Neural crest cell (in vitro differentiated cells): ENCODE results near the gene SORL1-AS1.

Experiments used
- DNase-seq: peaks from one replicate; pipeline ENCODE4 v3.0.0; 2021; ENCODE audit warnings: low read depth, mixed read lengths, low spot score
- H3K27ac Mint-ChIP-seq: one replicate; pipeline ENCODE4 v1.8.0; 2021; ENCODE audit warnings: mild to moderate bottlenecking, mixed read lengths; ENCODE audit not compliant: unreplicated experiment
- H3K27me3 Mint-ChIP-seq: 2 replicates; pipeline ENCODE4 v1.8.0; 2021; ENCODE audit warnings: low read depth, mild to moderate bottlenecking, mixed read lengths
- H3K36me3 Mint-ChIP-seq: 2 replicates; pipeline ENCODE4 v1.8.0; 2021; ENCODE audit warnings: low read depth, mild to moderate bottlenecking, mixed read lengths
- H3K4me1 Mint-ChIP-seq: 2 replicates; pipeline ENCODE4 v1.8.0; 2021; ENCODE audit warnings: mixed read lengths
- H3K4me3 Mint-ChIP-seq: one replicate; pipeline ENCODE4 v1.8.0; 2021; ENCODE audit warnings: mild to moderate bottlenecking, mixed read lengths
- H3K9me3 Mint-ChIP-seq: 2 replicates; pipeline ENCODE4 v1.8.0; 2021; ENCODE audit warnings: mixed read lengths
- CTCF ChIP-seq: fragments of 200-600 bp; sonication (generic); conservative IDR thresholded peaks from 2 replicates; pipeline ENCODE4 v1.5.0; 2021; ENCODE audit warnings: antibody characterized with exemption, mild to moderate bottlenecking

The SORL1-AS1 gene

DNA sequence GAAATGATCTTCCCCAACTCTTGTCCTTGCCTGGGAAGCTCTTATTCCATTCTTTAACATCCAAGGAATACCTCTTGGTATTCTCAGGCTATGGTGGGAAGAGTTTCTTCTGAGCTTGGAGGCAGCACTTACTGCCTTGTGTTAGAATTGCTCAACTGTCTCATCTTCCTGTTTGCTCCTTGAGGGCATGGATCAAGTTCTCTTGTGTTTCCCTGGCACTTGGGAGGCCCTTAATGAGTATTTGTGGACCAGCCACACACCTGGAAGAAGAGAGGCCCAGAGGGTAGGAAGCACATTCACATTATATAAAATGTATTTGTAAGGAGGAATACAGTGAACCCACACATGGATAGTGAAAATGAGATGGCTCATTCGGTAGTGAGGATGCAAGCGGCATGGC, 3.4 kb upstream of the SORL1-AS1 start:
- no peak for DNase-seq
- Mint-ChIP-seq H3K9me3 (no peaks in the 10 kb centered on the region), H3K4me3 (no peak overlapping the region), H3K27ac (no peak overlapping the region), H3K27me3 (peaks cover 25% of the 10 kb centered on the region), H3K36me3 (no peaks in the 10 kb centered on the region), H3K4me1 (peaks cover 24% of the 10 kb centered on the region)
- no peak for TF ChIP-seq CTCF

DNA sequence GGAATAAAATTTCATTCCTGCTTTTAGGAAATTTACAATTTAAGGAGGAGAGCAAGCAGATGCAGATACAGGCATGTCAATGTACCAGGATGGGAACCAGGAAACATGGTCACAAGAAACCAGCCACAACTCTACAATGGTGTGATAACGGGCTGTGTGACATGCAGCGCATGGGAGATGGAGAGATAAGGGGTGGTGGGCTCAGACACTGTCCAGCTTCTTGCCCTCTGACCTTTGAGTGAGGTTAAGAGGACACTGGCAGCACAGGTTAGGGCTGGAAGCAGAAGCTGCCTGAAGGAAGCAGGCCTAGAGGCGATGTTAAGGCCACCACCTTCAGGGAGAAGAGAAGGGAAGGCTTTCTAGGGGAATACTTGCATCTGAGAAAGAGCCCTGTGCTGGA, 2.3 kb upstream of the SORL1-AS1 start:
- peaks cover 24% of the 10 kb centered on the region for H3K4me1 Mint-ChIP-seq
- DNase-seq = no peak
- TF ChIP-seq CTCF = no peak
- peak overlapping the region; percentile 93 for H3K4me3 Mint-ChIP-seq
- peaks cover 34% of the 10 kb centered on the region for H3K27me3 Mint-ChIP-seq
- H3K27ac Mint-ChIP-seq = no peak overlapping the region
- H3K9me3 Mint-ChIP-seq = no peaks in the 10 kb centered on the region
- H3K36me3 Mint-ChIP-seq = no peaks in the 10 kb centered on the region

DNA sequence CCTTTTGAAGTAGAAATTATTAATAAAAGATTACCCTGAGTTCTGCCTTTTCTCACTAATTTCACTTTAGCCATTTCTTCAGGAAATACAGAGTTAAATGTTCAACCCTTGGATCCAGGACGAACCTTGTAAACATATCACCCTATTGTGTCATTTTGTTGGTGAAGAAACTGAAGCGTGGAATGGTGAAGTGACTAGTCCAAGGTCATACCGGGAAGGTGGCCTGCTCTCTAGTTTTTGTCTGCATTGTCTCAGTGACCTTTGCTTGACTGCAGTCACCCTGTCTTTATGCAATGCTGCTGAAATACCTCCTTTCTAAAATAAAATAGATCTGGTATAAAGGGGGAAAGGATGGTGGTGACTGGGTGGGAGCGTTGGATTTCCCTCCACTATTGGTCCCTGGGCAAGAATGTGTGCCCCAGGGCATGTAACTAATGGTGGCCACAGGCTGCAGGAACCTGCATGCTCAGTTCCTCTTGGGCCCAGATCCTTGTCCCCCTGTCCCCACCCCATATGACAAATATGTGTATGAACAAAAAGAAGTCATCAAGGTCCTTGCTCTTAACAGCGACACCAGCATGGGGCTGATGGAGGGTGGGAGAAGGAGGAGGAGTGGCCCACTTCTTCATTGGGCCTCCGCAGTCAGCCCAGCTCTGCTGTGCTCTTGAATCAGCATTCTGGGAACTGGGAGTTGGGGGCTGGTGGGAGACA, 977 bp upstream of the SORL1-AS1 start:
- no peak for TF ChIP-seq CTCF
- H3K27ac Mint-ChIP-seq = no peak overlapping the region
- no peak for DNase-seq
- peaks cover 40% of the 10 kb centered on the region for H3K27me3 Mint-ChIP-seq
- no peaks in the 10 kb centered on the region for H3K9me3 Mint-ChIP-seq
- no peaks in the 10 kb centered on the region for H3K36me3 Mint-ChIP-seq
- H3K4me3 Mint-ChIP-seq = peak overlapping the region; percentile 93
- H3K4me1 Mint-ChIP-seq = peaks cover 24% of the 10 kb centered on the region

DNA sequence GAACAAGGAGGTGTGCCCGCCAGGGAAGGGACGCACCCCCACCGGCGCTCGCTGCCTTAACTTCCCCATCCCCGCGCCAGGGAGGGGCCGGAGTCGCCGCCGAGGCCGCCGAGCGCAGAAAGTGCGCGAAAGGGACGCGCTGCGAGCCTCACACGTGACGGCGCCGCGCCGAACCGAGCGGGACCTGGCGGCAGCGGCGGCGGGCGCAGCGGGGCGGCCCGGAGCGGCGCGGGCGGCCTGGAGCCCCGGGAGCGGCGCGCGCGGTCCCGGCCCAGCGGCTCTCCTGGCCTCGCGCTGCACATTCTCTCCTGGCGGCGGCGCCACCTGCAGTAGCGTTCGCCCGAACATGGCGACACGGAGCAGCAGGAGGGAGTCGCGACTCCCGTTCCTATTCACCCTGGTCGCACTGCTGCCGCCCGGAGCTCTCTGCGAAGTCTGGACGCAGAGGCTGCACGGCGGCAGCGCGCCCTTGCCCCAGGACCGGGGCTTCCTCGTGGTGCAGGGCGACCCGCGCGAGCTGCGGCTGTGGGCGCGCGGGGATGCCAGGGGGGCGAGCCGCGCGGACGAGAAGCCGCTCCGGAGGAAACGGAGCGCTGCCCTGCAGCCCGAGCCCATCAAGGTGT, 670 bp downstream of the SORL1-AS1 start, which contains the start of gene SORL1:
Gene SORL1, plus strand, starts transcription at position 329 of the 623 bp plus-strand sequence. Its CDS starts 18 bp downstream, at position 347.
- TF ChIP-seq CTCF = peak; percentile 71
- Mint-ChIP-seq H3K4me3 (peak within 1 kb of the TSS; percentile 93), H3K4me1 (peaks cover 24% of the 10 kb centered on the region), H3K27ac (peak within 1 kb of the TSS; percentile 9), H3K27me3 (peaks cover 40% of the 10 kb centered on the region), H3K9me3 (no peaks in the 10 kb centered on the region), H3K36me3 (no peaks in the 10 kb centered on the region)
- peak; percentile 70 for DNase-seq

DNA sequence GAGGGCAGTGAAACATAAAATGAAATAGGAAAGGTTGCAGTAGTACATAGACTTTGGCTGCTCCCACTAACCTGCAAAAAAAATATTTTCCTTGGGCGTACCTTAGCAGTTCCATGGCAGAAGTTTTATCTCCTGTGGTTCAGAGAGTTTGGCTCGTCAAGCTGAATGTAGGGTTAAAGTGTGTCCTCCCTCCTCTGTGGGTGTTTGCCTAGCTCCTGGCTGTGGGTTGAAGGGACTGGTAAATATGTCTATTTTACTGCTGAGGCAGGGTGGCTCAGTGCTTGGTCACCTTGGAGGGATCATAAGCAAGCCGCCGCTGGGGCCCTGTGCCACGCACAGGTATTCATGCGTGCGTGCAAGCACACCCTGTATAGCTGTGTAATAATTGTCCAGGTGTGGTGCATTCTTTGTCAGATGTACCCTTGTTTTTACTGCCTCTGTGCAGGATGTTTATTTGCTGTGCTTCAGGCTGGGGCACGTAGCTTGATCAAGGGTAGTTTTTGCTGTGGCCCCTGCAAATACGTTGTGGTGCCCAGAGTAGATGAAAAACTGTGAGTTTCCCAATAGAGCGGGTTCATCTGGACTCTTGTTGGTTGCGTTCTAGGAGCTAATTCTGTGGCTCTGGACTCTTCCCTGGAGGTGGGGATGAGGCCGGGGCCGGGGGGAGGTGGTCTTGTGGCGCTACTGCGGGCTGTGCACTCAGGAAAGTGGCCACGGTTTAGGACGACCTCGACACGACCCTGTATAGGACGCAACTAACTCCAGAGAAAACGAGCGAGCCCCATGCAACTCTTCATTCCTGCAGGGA, 1.4 kb downstream of the SORL1-AS1 start:
- no peaks in the 10 kb centered on the region for H3K36me3 Mint-ChIP-seq
- DNase-seq = no peak
- no peak for TF ChIP-seq CTCF
- H3K4me1 Mint-ChIP-seq = peaks cover 25% of the 10 kb centered on the region
- H3K4me3 Mint-ChIP-seq = peak overlapping the region; percentile 86
- peaks cover 40% of the 10 kb centered on the region for H3K27me3 Mint-ChIP-seq
- H3K9me3 Mint-ChIP-seq = no peaks in the 10 kb centered on the region
- no peak overlapping the region for H3K27ac Mint-ChIP-seq
